OCI-LY1 (cell line): ENCODE results near the gene SNX1.

Experiments
- H2AFZ ChIP-seq: fragments of 200-600 bp; sonication (generic), shearing (Covaris generic); 2 replicates; pipeline ENCODE4 v1.6.0; 2014; ENCODE audit warnings: antibody characterized with exemption, mild to moderate bottlenecking, low read length
- H3F3A ChIP-seq: fragments of 200-600 bp; sonication (generic), shearing (Covaris generic); 2 replicates; pipeline ENCODE4 v1.6.0; 2014; ENCODE audit warnings: mild to moderate bottlenecking, antibody characterized with exemption, low read length, moderate library complexity; ENCODE audit not compliant: insufficient read depth
- H3K27ac ChIP-seq: fragments of 200-600 bp; sonication (generic); 2 replicates; pipeline ENCODE4 v1.5.1; 2014; ENCODE audit warnings: low read length, mixed run types, mild to moderate bottlenecking, low read depth; ENCODE audit not compliant: poor library complexity, severe bottlenecking
- H3K27me3 ChIP-seq: fragments of 200-600 bp; sonication (generic); 2 replicates; pipeline ENCODE4 v1.6.0; 2014; ENCODE audit warnings: antibody characterized with exemption, mild to moderate bottlenecking, low read length, moderate library complexity; ENCODE audit not compliant: insufficient read depth
- H3K36me3 ChIP-seq: fragments of 200-600 bp; sonication (generic); 2 replicates; pipeline ENCODE4 v1.6.1; 2014; ENCODE audit warnings: mild to moderate bottlenecking, antibody characterized with exemption, low read length, moderate library complexity, mixed read lengths; ENCODE audit not compliant: insufficient read depth
- H3K4me1 ChIP-seq: fragments of 200-600 bp; sonication (generic); 2 replicates; pipeline ENCODE4 v1.5.1; 2014; ENCODE audit warnings: mild to moderate bottlenecking, low read length, moderate library complexity; ENCODE audit not compliant: insufficient read depth, severe bottlenecking
- H3K4me2 ChIP-seq: fragments of 200-600 bp; sonication (generic), shearing (Covaris generic); 2 replicates; pipeline ENCODE4 v1.6.1; 2014; ENCODE audit warnings: low read length
- H3K4me3 ChIP-seq: fragments of 200-600 bp; sonication (generic); 2 replicates; pipeline ENCODE4 v1.5.1; 2014; ENCODE audit warnings: low read length, low read depth, mild to moderate bottlenecking, mixed read lengths; ENCODE audit not compliant: poor library complexity, severe bottlenecking
- H3K79me2 ChIP-seq: fragments of 200-600 bp; shearing (Covaris generic); 2 replicates; pipeline ENCODE4 v1.6.1; 2016; ENCODE audit warnings: mixed run types, low read length, mixed read lengths; ENCODE audit not compliant: insufficient read depth
- H3K9ac ChIP-seq: fragments of 200-600 bp; sonication (generic), shearing (Covaris generic); 2 replicates; pipeline ENCODE4 v1.6.1; 2014; ENCODE audit warnings: mild to moderate bottlenecking, low read length, mixed read lengths
- H3K9me2 ChIP-seq: fragments of 200-600 bp; sonication (generic), shearing (Covaris generic); 2 replicates; pipeline ENCODE4 v1.6.1; 2014; ENCODE audit warnings: low read depth, mild to moderate bottlenecking, low read length, mixed read lengths
- H3K9me3 ChIP-seq: fragments of 200-600 bp; shearing (Covaris generic); 2 replicates; pipeline ENCODE4 v1.6.1; 2014; ENCODE audit warnings: low read length, mixed read lengths
- H4K20me1 ChIP-seq: fragments of 200-600 bp; sonication (generic), shearing (Covaris generic); 2 replicates; pipeline ENCODE4 v1.6.0; 2016; ENCODE audit warnings: mild to moderate bottlenecking, low read length; ENCODE audit not compliant: insufficient read depth
- EZH2 ChIP-seq: fragments of 200-600 bp; sonication (generic), shearing (Covaris generic); IDR thresholded peaks from 2 replicates; pipeline ENCODE4 v1.8.0; 2017; ENCODE audit warnings: borderline replicate concordance, mixed run types, mild to moderate bottlenecking, antibody characterized with exemption, low read length, moderate library complexity, mixed read lengths
- TF ChIP-seq, protein P1 (sequence below): fragments of 200-600 bp; sonication (generic), shearing (Covaris generic); IDR thresholded peaks from 2 replicates; pipeline ENCODE4 v1.5.1; 2017; ENCODE audit warnings: mild to moderate bottlenecking, antibody characterized with exemption, low read length, moderate library complexity, mixed read lengths

Gene SNX1

DNA sequence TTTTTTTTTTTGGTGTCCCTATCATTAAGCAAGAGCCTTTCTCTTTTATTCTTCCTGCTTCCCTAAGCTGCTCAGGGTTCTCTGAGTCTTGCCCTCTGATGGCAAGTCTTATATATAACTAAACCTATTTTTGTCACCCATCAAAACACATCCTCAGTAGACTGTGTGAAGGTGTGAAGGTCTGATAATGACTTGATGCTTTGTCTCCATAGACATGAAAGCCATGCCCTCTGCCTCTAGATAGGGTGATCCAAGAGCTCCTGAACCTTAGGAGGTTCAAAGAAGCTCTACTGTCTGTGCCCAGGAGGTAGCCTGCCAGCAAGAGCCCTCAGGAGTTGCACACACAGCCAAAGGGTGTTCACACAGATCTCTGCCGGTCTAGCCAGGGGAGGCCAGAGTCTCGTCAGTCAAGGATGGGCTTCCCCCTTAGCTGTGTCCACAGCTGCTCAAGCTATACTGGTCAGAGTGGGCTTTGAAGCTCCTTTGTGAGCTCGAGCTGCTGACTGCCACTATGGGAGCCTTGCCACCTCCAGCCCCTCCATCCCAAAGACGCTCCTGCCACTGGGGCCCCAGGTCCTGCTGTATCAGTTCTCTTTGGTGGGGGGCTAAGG, 42.7 kb downstream of the SNX1 start:
- Histone ChIP-seq H3K4me2 (no peak overlapping the region), H3K27ac (no peak overlapping the region), H3K4me1 (no peaks in the 10 kb centered on the region), H4K20me1 (no peaks in the 10 kb centered on the region), H2AFZ (no peak overlapping the region), H3K4me3 (no peak overlapping the region), H3K79me2 (no peaks in the 10 kb centered on the region), H3K36me3 (peaks cover 59% of the 10 kb centered on the region), H3K9me2 (no peaks in the 10 kb centered on the region), H3K9me3 (no peaks in the 10 kb centered on the region), H3F3A (no peaks in the 10 kb centered on the region), H3K27me3 (no peaks in the 10 kb centered on the region), H3K9ac (no peak overlapping the region)
- TF ChIP-seq, protein P1, sequence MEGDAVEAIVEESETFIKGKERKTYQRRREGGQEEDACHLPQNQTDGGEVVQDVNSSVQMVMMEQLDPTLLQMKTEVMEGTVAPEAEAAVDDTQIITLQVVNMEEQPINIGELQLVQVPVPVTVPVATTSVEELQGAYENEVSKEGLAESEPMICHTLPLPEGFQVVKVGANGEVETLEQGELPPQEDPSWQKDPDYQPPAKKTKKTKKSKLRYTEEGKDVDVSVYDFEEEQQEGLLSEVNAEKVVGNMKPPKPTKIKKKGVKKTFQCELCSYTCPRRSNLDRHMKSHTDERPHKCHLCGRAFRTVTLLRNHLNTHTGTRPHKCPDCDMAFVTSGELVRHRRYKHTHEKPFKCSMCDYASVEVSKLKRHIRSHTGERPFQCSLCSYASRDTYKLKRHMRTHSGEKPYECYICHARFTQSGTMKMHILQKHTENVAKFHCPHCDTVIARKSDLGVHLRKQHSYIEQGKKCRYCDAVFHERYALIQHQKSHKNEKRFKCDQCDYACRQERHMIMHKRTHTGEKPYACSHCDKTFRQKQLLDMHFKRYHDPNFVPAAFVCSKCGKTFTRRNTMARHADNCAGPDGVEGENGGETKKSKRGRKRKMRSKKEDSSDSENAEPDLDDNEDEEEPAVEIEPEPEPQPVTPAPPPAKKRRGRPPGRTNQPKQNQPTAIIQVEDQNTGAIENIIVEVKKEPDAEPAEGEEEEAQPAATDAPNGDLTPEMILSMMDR = no peak
- no peak for TF ChIP-seq EZH2

DNA sequence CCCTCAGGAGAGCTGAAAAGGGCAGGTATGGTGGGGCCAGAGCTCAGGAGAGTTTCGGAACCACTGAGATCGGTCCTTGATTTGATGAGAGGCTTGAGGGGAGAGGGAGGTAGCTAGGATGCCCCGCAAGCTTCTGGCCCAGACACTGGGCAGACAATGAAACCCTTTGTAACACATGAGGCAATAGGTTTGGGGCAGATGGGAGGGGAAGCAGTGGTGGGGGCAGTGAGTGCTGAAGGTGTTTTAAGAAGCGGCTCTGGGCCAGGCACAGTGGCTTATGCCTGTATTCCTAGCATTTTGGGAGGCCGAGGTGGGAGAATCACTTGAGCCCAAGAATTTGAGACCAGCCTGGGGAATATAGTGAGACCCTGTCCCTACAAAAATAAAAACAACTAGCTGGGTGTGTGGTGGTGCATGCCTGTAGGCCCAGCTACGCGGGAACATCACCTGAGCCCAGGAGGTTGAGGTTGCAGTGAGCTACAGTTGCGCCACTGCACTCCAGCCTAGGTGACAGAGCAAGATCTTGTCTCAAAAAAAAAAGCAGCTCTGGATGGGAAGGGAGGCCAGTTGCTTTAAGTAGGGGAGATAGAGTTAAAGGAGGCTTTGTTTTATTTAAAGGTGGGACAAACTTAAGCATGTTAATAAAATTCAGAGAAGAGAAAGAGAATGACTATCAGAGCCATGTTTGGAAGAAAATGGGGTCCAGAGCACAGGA, 46.2 kb downstream of the SNX1 start:
- Histone ChIP-seq H3K79me2 (no peaks in the 10 kb centered on the region), H2AFZ (no peak overlapping the region), H3K27me3 (no peaks in the 10 kb centered on the region), H3K4me1 (peaks cover 10% of the 10 kb centered on the region), H3K9me2 (no peaks in the 10 kb centered on the region), H3K4me3 (no peak overlapping the region), H3K9ac (no peak overlapping the region), H3F3A (no peaks in the 10 kb centered on the region), H4K20me1 (no peaks in the 10 kb centered on the region), H3K27ac (no peak overlapping the region), H3K9me3 (no peaks in the 10 kb centered on the region), H3K36me3 (peaks cover 34% of the 10 kb centered on the region), H3K4me2 (no peak overlapping the region)
- no peak for TF ChIP-seq EZH2
- TF ChIP-seq, protein P1 = no peak

DNA sequence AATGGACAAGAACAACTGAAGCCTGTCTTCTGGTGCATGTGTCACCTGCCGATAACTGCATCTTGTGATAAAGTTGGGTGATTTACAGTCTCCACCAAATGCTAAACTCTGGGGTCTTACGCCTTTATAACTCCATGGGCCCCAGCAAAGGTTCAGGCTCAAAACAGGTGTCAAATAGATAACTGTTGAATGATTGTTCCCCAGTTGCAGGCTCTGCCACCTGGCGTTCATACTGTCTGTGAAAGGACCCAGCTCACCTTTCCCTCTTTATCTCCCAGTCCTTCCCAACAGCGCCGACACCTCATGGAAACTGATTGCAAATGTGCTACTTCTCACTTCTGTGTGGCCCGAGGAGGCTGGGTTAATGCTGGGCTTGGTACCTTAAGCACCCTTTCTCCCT, 47.5 kb downstream of the SNX1 start:
- no peaks in the 10 kb centered on the region for H3K9me2 ChIP-seq
- H3K36me3 ChIP-seq = peaks cover 21% of the 10 kb centered on the region
- no peaks in the 10 kb centered on the region for H3K79me2 ChIP-seq
- H3K27me3 ChIP-seq = no peaks in the 10 kb centered on the region
- TF ChIP-seq, protein P1 = no peak
- TF ChIP-seq EZH2 = no peak
- H3K27ac ChIP-seq = no peak overlapping the region
- H3F3A ChIP-seq = no peaks in the 10 kb centered on the region
- H3K9me3 ChIP-seq = no peaks in the 10 kb centered on the region
- H3K9ac ChIP-seq = no peak overlapping the region
- no peak overlapping the region for H3K4me2 ChIP-seq
- H3K4me3 ChIP-seq = no peak overlapping the region
- H3K4me1 ChIP-seq = peaks cover 10% of the 10 kb centered on the region
- no peaks in the 10 kb centered on the region for H4K20me1 ChIP-seq
- H2AFZ ChIP-seq = no peak overlapping the region
